Measurements from ENCODE around the gene GRM1. TPM values are rescaled to one million over a fixed set of nuclear protein-coding genes. Genes with fewer than 3 reads are reported as not detected.

GRM1 gene
- total RNA-seq, 2 experiments from 2014 or later: not detected

- no peak overlapping the region for H3K4me3 Mint-ChIP-seq
- H3K27me3 Mint-ChIP-seq: no peaks in the 10 kb centered on the region
- H3K9me3 Mint-ChIP-seq: peaks cover 8% of the 10 kb centered on the region
- H3K4me3 ChIP-seq (ENCODE audit: low read length): no peak overlapping the region
- ATAC-seq (ENCODE audit: poor library complexity) (no peak), DNase-seq (no peak)
- no peaks in the 10 kb centered on the region for H3K27me3 ChIP-seq (ENCODE audit: control insufficient read depth in 1 of 2, insufficient read depth in 2 of 2, low read length in 2 of 2)
- ChIA-PET CTCF (no interaction called here), POLR2A (no interaction called here)
- H3K4me1 Mint-ChIP-seq (ENCODE audit: low read depth): no peaks in the 10 kb centered on the region
- no peaks in the 10 kb centered on the region for H3K36me3 Mint-ChIP-seq (ENCODE audit: low read depth)
- H3K9me3 ChIP-seq (ENCODE audit: control insufficient read depth in 1 of 2, insufficient read depth in 1 of 2, low read length in 2 of 2): peaks cover 5 to 7% of the 10 kb centered on the region in 2 experiments
- H3K27ac ChIP-seq (ENCODE audit: low read depth in 1 of 2, low read length in 2 of 2): no peak overlapping the region
- H3K4me1 ChIP-seq (ENCODE audit: insufficient read depth, low read length): no peaks in the 10 kb centered on the region
- TF ChIP-seq CTCF (IDR thresholded peaks at IDR 0.05): no peak
- intact Hi-C loops (cut with DNase I, micrococcal nuclease): no loop called here
- no peaks in the 10 kb centered on the region for H3K36me3 ChIP-seq (ENCODE audit: insufficient read depth, low read length)
- no peak overlapping the region for H3K27ac Mint-ChIP-seq
These were observed 83.1 kb downstream of the GRM1 start for GRCh38 chr6:146111881-146112450.

- DNase-seq (no peak), ATAC-seq (ENCODE audit: poor library complexity) (no peak)
- Histone ChIP-seq H3K4me1 (ENCODE audit: insufficient read depth, low read length) (no peaks in the 10 kb centered on the region), H3K27me3 (ENCODE audit: control insufficient read depth in 1 of 2, insufficient read depth in 2 of 2, low read length in 2 of 2) (no peaks in the 10 kb centered on the region), H3K9me3 (ENCODE audit: control insufficient read depth in 1 of 2, insufficient read depth in 1 of 2, low read length in 2 of 2) (peaks cover 5 to 7% of the 10 kb centered on the region in 2 experiments), H3K4me3 (ENCODE audit: low read length) (no peak overlapping the region), H3K36me3 (ENCODE audit: insufficient read depth, low read length) (no peaks in the 10 kb centered on the region), H3K27ac (ENCODE audit: low read depth in 1 of 2, low read length in 2 of 2) (no peak overlapping the region)
- Mint-ChIP-seq H3K27me3 (no peaks in the 10 kb centered on the region), H3K27ac (no peak overlapping the region), H3K36me3 (ENCODE audit: low read depth) (no peaks in the 10 kb centered on the region), H3K4me1 (ENCODE audit: low read depth) (no peaks in the 10 kb centered on the region), H3K9me3 (peaks cover 8% of the 10 kb centered on the region), H3K4me3 (no peak overlapping the region)
- intact Hi-C loops (cut with DNase I, micrococcal nuclease): no loop called here
- TF ChIP-seq CTCF (IDR thresholded peaks at IDR 0.05): no peak
- ChIA-PET CTCF (no interaction called here), POLR2A (no interaction called here)
These were observed 84.3 kb downstream of the GRM1 start for GRCh38 chr6:146113084-146113623.

- no peaks in the 10 kb centered on the region for H3K36me3 ChIP-seq (ENCODE audit: insufficient read depth, low read length)
- Mint-ChIP-seq H3K27ac (no peak overlapping the region), H3K27me3 (no peaks in the 10 kb centered on the region), H3K4me1 (ENCODE audit: low read depth) (no peaks in the 10 kb centered on the region), H3K36me3 (ENCODE audit: low read depth) (no peaks in the 10 kb centered on the region), H3K9me3 (no peaks in the 10 kb centered on the region), H3K4me3 (no peak overlapping the region)
- intact Hi-C loops (cut with DNase I, micrococcal nuclease): no loop called here
- ChIA-PET POLR2A (no interaction called here), CTCF (no interaction called here)
- no peak for DNase-seq
- no peaks in the 10 kb centered on the region for H3K27me3 ChIP-seq (ENCODE audit: control insufficient read depth in 1 of 2, insufficient read depth in 2 of 2, low read length in 2 of 2)
- no peak for ATAC-seq (ENCODE audit: poor library complexity)
- H3K4me1 ChIP-seq (ENCODE audit: insufficient read depth, low read length): no peaks in the 10 kb centered on the region
- no peak overlapping the region for H3K27ac ChIP-seq (ENCODE audit: low read depth in 1 of 2, low read length in 2 of 2)
- H3K4me3 ChIP-seq (ENCODE audit: low read length): no peak overlapping the region
- no peak for TF ChIP-seq CTCF (IDR thresholded peaks at IDR 0.05)
- no peaks in the 10 kb centered on the region for H3K9me3 ChIP-seq (ENCODE audit: control insufficient read depth in 1 of 2, insufficient read depth in 1 of 2, low read length in 2 of 2)
These were observed 94.8 kb downstream of the GRM1 start for GRCh38 chr6:146123616-146124015.

Measured in CD4-positive, alpha-beta T cell (primary cell).